GM10847 (cell line): ENCODE results near the gene MYL2.

Source experiments
- POLR2A ChIP-seq: IDR thresholded peaks from 2 replicates; pipeline ENCODE4 v1.6.1; 2011; ENCODE audit not compliant: insufficient read length; ENCODE audit errors: extremely low read depth

Gene MYL2

DNA sequence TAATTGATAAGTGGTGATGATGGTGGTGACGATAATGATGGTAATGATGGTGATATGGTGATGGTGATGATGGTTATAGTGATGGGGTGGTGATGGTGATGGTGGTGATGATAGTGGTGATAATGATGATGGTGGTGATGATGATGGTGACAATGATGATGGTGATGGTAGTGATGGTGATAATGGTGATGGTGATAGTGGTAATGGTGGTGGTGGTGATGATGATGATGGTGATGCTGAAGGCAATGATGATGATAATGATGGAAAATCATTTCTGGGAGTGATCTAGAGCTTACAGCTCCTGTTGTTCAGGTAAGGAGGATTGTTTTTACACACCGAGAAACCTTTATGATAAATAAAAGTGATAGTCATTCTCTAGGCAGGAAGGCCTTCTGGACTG is 39.7 kb downstream of the MYL2 start:
- TF ChIP-seq POLR2A, result no peak

- no peak for TF ChIP-seq POLR2A
These were observed 45.6 kb downstream of the MYL2 start for GRCh38 chr12:110874781-110875180.

- no peak for TF ChIP-seq POLR2A
These were observed 46.0 kb downstream of the MYL2 start for GRCh38 chr12:110874351-110874750.

GRCh38 chr12:110872100-110872499 is 48.3 kb downstream of the MYL2 start:
- no peak for TF ChIP-seq POLR2A

DNA sequence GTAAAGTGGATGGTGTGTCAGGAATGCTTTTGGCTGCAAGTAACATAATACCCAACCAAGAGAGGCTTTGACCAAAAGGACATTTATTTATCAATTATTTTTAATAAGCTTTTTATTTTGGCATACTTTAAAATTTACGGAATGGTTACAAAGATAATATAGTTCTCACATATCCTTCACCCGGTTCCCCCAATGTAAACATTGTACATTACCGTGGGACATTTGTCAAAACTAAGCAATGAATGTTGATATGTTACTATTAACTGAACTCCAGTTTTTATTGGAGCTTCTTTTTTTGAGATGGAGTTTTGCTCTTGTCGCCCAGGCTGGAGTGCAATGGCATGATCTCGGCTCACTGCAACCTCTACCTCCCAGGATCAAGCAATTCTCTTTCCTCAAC is 50.6 kb downstream of the MYL2 start:
- no peak for TF ChIP-seq POLR2A

DNA sequence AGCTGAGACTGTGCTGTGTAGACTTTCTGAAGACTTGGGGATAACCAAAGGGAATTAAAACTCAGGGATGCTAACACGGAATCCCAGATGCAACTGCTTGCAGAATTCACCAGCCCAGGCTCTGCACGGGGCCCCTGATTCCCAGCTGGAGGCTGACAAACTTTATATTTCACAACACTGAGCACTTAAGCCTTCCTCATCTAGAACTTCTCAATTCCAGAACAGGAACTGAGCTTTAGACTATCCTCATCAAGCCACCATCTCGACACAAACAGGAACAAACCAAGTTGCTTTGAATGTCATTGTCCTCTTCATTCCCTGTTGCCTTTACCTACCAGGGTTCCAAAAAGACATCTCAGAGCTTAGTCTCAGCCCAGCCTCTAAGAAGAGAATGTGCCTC is 51.4 kb downstream of the MYL2 start:
- no peak for TF ChIP-seq POLR2A

DNA sequence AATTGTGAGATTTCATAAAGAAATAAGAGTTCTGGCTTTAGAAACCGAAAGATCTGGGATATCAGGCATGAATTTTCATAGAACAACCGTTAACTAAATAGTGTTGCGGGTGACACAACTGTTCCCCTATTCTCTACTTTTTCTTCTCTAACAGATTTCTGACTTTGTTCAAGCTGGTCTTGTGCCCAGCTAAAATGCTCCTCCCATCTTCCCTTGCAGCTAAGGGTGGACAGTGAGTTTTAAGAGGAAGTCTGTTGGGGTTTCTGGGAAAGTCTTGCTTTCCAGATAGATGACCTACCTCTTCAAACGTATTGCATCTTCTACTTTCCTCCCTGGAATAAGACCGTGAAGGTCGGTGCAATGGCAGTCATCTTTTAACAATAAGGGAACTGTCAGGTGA is 54.9 kb downstream of the MYL2 start:
- no peak for TF ChIP-seq POLR2A

GRCh38 chr12:110863161-110863560 is 57.2 kb downstream of the MYL2 start:
- no peak for TF ChIP-seq POLR2A

- TF ChIP-seq POLR2A, result no peak
These were observed 58.0 kb downstream of the MYL2 start for GRCh38 chr12:110862329-110862728.

DNA sequence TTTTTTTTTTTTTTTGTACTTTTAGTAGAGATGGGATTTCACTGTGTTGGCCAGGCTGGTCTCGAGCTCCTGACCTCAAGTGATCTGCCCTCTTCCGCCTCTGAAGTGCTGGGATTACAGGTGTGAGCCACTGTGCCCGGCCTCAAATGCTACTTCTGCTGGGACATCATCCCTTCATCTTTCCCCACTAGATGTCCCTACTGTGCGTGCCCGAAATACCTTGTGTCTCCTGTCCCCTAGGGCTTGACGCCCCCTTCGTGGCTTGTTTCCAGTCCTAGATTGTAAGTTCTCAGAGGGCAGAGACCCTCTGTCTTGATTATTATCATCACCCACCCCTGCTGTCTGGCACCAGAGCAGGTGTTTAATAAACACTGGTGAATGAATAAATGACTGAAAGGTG is 58.6 kb downstream of the MYL2 start:
- no peak for TF ChIP-seq POLR2A
